ENCODE measurements around the gene CACNA1I. TPM values are rescaled to one million over a fixed set of nuclear protein-coding genes. Genes with fewer than 3 reads are reported as not detected.

The CACNA1I gene
- total and polyA plus RNA-seq, 2 experiments from 2014 or later = 0.42 to 2.4 TPM

DNA sequence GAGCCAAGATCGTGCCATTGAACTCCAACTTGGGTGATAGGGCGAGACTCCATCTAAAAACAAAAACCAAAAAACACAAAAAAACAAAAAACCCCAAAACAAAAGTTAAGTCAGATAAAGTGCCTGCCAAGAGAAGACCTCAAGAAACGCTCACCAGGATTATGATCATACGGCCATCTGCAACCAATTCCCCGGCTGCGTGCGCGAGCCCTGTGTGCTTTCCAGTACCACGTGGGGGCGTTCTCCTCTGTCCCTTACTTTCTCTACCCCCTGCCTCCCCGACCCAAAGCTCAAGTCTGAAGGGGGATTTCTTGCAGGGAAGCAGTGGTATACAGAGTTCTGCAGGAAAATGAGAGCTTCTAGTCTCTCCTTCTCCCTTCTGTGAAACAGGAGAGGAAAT is 27.5 kb upstream of the CACNA1I start:
- Mint-ChIP-seq H3K9me3 (no peaks in the 10 kb centered on the region), H3K4me3 (no peak overlapping the region), H3K27ac (peak overlapping the region; percentile 34; the same call in 1 of the 2 replicates), H3K4me1 (peaks cover 17% of the 10 kb centered on the region), H3K36me3 (ENCODE audit: low read depth) (no peaks in the 10 kb centered on the region), H3K27me3 (ENCODE audit: insufficient read depth, low read depth, poor library complexity) (peaks cover 31% of the 10 kb centered on the region)
- TF ChIP-seq, protein P1, sequence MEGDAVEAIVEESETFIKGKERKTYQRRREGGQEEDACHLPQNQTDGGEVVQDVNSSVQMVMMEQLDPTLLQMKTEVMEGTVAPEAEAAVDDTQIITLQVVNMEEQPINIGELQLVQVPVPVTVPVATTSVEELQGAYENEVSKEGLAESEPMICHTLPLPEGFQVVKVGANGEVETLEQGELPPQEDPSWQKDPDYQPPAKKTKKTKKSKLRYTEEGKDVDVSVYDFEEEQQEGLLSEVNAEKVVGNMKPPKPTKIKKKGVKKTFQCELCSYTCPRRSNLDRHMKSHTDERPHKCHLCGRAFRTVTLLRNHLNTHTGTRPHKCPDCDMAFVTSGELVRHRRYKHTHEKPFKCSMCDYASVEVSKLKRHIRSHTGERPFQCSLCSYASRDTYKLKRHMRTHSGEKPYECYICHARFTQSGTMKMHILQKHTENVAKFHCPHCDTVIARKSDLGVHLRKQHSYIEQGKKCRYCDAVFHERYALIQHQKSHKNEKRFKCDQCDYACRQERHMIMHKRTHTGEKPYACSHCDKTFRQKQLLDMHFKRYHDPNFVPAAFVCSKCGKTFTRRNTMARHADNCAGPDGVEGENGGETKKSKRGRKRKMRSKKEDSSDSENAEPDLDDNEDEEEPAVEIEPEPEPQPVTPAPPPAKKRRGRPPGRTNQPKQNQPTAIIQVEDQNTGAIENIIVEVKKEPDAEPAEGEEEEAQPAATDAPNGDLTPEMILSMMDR (conservative IDR thresholded peaks at IDR 0.05; ENCODE audit: low read depth in 2 of 2) = peak; percentile 73 to 86
- TF ChIP-seq EZH2phosphoT487 (IDR thresholded peaks at IDR 0.05; ENCODE audit: unreplicated experiment) (no peak), ZNF114 (CRISPR knock-in tag; IDR thresholded peaks at IDR 0.05) (no peak)
- TF ChIP-seq, protein P2, sequence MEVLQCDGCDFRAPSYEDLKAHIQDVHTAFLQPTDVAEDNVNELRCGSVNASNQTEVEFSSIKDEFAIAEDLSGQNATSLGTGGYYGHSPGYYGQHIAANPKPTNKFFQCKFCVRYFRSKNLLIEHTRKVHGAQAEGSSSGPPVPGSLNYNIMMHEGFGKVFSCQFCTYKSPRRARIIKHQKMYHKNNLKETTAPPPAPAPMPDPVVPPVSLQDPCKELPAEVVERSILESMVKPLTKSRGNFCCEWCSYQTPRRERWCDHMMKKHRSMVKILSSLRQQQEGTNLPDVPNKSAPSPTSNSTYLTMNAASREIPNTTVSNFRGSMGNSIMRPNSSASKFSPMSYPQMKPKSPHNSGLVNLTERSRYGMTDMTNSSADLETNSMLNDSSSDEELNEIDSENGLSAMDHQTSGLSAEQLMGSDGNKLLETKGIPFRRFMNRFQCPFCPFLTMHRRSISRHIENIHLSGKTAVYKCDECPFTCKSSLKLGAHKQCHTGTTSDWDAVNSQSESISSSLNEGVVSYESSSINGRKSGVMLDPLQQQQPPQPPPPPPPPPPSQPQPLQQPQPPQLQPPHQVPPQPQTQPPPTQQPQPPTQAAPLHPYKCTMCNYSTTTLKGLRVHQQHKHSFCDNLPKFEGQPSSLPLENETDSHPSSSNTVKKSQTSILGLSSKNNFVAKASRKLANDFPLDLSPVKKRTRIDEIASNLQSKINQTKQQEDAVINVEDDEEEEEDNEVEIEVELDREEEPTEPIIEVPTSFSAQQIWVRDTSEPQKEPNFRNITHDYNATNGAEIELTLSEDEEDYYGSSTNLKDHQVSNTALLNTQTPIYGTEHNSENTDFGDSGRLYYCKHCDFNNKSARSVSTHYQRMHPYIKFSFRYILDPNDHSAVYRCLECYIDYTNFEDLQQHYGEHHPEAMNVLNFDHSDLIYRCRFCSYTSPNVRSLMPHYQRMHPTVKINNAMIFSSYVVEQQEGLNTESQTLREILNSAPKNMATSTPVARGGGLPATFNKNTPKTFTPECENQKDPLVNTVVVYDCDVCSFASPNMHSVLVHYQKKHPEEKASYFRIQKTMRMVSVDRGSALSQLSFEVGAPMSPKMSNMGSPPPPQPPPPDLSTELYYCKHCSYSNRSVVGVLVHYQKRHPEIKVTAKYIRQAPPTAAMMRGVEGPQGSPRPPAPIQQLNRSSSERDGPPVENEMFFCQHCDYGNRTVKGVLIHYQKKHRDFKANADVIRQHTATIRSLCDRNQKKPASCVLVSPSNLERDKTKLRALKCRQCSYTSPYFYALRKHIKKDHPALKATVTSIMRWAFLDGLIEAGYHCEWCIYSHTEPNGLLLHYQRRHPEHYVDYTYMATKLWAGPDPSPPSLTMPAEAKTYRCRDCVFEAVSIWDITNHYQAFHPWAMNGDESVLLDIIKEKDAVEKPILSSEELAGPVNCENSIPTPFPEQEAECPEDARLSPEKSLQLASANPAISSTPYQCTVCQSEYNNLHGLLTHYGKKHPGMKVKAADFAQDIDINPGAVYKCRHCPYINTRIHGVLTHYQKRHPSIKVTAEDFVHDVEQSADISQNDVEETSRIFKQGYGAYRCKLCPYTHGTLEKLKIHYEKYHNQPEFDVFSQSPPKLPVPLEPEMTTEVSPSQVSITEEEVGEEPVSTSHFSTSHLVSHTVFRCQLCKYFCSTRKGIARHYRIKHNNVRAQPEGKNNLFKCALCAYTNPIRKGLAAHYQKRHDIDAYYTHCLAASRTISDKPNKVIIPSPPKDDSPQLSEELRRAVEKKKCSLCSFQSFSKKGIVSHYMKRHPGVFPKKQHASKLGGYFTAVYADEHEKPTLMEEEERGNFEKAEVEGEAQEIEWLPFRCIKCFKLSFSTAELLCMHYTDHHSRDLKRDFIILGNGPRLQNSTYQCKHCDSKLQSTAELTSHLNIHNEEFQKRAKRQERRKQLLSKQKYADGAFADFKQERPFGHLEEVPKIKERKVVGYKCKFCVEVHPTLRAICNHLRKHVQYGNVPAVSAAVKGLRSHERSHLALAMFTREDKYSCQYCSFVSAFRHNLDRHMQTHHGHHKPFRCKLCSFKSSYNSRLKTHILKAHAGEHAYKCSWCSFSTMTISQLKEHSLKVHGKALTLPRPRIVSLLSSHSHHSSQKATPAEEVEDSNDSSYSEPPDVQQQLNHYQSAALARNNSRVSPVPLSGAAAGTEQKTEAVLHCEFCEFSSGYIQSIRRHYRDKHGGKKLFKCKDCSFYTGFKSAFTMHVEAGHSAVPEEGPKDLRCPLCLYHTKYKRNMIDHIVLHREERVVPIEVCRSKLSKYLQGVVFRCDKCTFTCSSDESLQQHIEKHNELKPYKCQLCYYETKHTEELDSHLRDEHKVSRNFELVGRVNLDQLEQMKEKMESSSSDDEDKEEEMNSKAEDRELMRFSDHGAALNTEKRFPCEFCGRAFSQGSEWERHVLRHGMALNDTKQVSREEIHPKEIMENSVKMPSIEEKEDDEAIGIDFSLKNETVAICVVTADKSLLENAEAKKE (CRISPR knock-in tag; IDR thresholded peaks at IDR 0.05) = no peak
- H3K27me3 ChIP-seq (ENCODE audit: insufficient read depth) = 0 out of 2 replicates have a peak, but pooled peaks cover 11% of the 10 kb centered on the region
- no peaks in the 10 kb centered on the region for H3F3A ChIP-seq (replicated peaks; ENCODE audit: low read depth)
- no peaks in the 10 kb centered on the region for H3K36me3 ChIP-seq (ENCODE audit: insufficient read depth)
- H3K27ac ChIP-seq (ENCODE audit: low read depth) = no peak overlapping the region
- H3K4me1 ChIP-seq (ENCODE audit: insufficient read depth) = peaks cover 3% of the 10 kb centered on the region
- H3K4me2 ChIP-seq = no peak overlapping the region
- no peaks in the 10 kb centered on the region for H3K9me2 ChIP-seq (ENCODE audit: insufficient read depth)
- H2AFZ ChIP-seq = no peak overlapping the region
- ATAC-seq (peak; percentile 75), DNase-seq (ENCODE audit: low spot score) (peak; percentile 87)
- H4K20me1 ChIP-seq (replicated peaks; ENCODE audit: insufficient read depth) = peaks cover 5% of the 10 kb centered on the region; the same call in 1 of the 2 replicates
- no peak overlapping the region for H3K4me3 ChIP-seq
- H3K79me2 ChIP-seq (replicated peaks; ENCODE audit: insufficient read depth) = no peaks in the 10 kb centered on the region

Data from GM23338 (cell line).